Sigmoid colon (tissue), 7 donors: Measurements from ENCODE around the gene SLC30A3. TPM values are rescaled to one million over a fixed set of nuclear protein-coding genes. Genes with fewer than 3 reads are reported as not detected.

ENCODE experiments used
- DNase-seq: peaks from one replicate; pipeline ENCODE4 v3.0.0-alpha.2; 2019
- H3K27ac ChIP-seq, 4 donors: fragments of 200-600 bp; sonication (generic); one replicate each; pipeline ENCODE4 v1.5.1; 2016 to 2019; ENCODE audit warnings: mild to moderate bottlenecking in 1 of 4
- H3K27me3 ChIP-seq, 3 donors: fragments of 200-600 bp; sonication (generic); one replicate each; pipeline ENCODE4 v1.5.1; 2019; ENCODE audit warnings: mild to moderate bottlenecking in 1 of 3
- H3K36me3 ChIP-seq, 4 donors: fragments of 200-600 bp; sonication (generic); one replicate each; pipeline ENCODE4 v1.5.1; 2016 to 2019
- H3K4me1 ChIP-seq, 4 donors: fragments of 200-600 bp; sonication (generic); one replicate each; pipeline ENCODE4 v1.5.1; 2017 to 2019
- H3K4me3 ChIP-seq, 4 donors: fragments of 200-600 bp; sonication (generic); one replicate each; pipeline ENCODE4 v1.5.1; 2017 to 2019; ENCODE audit warnings: mild to moderate bottlenecking in 2 of 4, moderate library complexity in 1 of 4
- H3K9me3 ChIP-seq, 4 donors: fragments of 200-600 bp in 3 of 4; sonication (generic) in 3 of 4; one replicate each; pipeline versions ENCODE4 v1.5.1 to v1.6.1; 2013 to 2019
- CTCF ChIP-seq, 4 experiments: fragments of 450-650 bp in 3 of 4; fragments of 200-600 bp in 1 of 4; IDR thresholded peaks; one replicate each; pipeline ENCODE4 v1.5.1; 2016 to 2019; ENCODE audit warnings: antibody characterized with exemption in 4 of 4, mild to moderate bottlenecking in 3 of 4, moderate library complexity in 2 of 4
- EP300 ChIP-seq, 4 donors: sonication (generic); formaldehyde crosslinking; IDR thresholded peaks; one replicate each; pipeline ENCODE4 v1.6.1; 2017; ENCODE audit warnings: antibody characterized with exemption in 4 of 4
- POLR2A ChIP-seq, 2 donors: fragments of 450-650 bp; IDR thresholded peaks; one replicate each; pipeline ENCODE4 v1.6.1; 2016; ENCODE audit warnings: antibody characterized with exemption in 2 of 2, mild to moderate bottlenecking in 2 of 2, moderate library complexity in 2 of 2
- POLR2AphosphoS5 ChIP-seq, 4 donors: sonication (generic); formaldehyde crosslinking; IDR thresholded peaks; one replicate each; pipeline ENCODE4 v1.6.1; 2017; ENCODE audit warnings: antibody characterized with exemption in 4 of 4
- WGBS, 2 donors: extraction: QIAGEN DNeasy Blood & Tissue Kit; methylation state at CpG; one replicate each; pipeline ENCODE4 v1.1.7; 2013; 5-methylcytosine and 5-hydroxymethylcytosine counted together
- intact Hi-C: fragments of 100-400 bp; cut with DNase I; formaldehyde crosslinking; loops from one replicate; pipeline ENCODE4 v1.15.1; 2023
- polyA plus RNA-seq, 3 donors: library from polyadenylated mRNA; stranded (reverse); fragments of 200-250 nt; gene quantifications; one replicate each; pipeline ENCODE4 v1.2.3, GENCODE V29; 2013
- total RNA-seq, 4 donors: library from RNA; depleted of rRNA; stranded (reverse); fragments of >200 nt; gene quantifications; one replicate each; pipeline ENCODE4 v1.1.0, GENCODE V29; 2016
- donor health status: healthy with polysubstance abuse.
- donor health status: Bipolar disorder and iron deficiency.
- donor health status: healthy.

SLC30A3 gene
- total and polyA plus RNA-seq, 7 donors: 0.10 to 1.1 (median 0.60) TPM; not detected in 2

- 92 to 94% methylated on average over 1 of the region's 1 CpG for WGBS, 2 donors
- Histone ChIP-seq H3K4me3 (no peak overlapping the region), H3K9me3 (no peaks in the 10 kb centered on the region), H3K36me3 (no peaks in the 10 kb centered on the region), H3K27me3 (peaks cover 0 to 23% (median 4%) of the 10 kb centered on the region in 3 donors), H3K27ac (no peak overlapping the region), H3K4me1 (peaks cover 0 to 3% (median 0%) of the 10 kb centered on the region in 4 donors)
- no peak for DNase-seq
- TF ChIP-seq EP300 (IDR thresholded peaks at IDR 0.05): no peak
- TF ChIP-seq POLR2AphosphoS5 (IDR thresholded peaks at IDR 0.05): no peak
- no peak for TF ChIP-seq CTCF (IDR thresholded peaks at IDR 0.05)
- TF ChIP-seq POLR2A (IDR thresholded peaks at IDR 0.05): no peak
- intact Hi-C loops: loop anchor here (5.0 kb wide), 1 partner anchor 323 kb away; no protein-coding TSS in a partner anchor
Observed at GRCh38 chr2:27284996-27285395, 22.1 kb upstream of the SLC30A3 start.

- H3K4me1 ChIP-seq: no peaks in the 10 kb centered on the region
- intact Hi-C loops: loop anchor here (5.0 kb wide), 1 partner anchor 321 kb away; no protein-coding TSS in a partner anchor
- no peaks in the 10 kb centered on the region for H3K9me3 ChIP-seq
- DNase-seq: no peak
- H3K4me3 ChIP-seq: no peak overlapping the region
- peaks cover 0 to 29% (median 4%) of the 10 kb centered on the region in 3 donors for H3K27me3 ChIP-seq
- TF ChIP-seq EP300 (IDR thresholded peaks at IDR 0.05) (no peak), POLR2A (IDR thresholded peaks at IDR 0.05) (no peak), POLR2AphosphoS5 (IDR thresholded peaks at IDR 0.05) (no peak), CTCF (IDR thresholded peaks at IDR 0.05) (no peak)
- WGBS, 2 donors: 28 to 71% methylated on average over 5 of the region's 5 CpGs
- H3K27ac ChIP-seq: no peak overlapping the region
- H3K36me3 ChIP-seq: no peaks in the 10 kb centered on the region
Observed at GRCh38 chr2:27282892-27283291, 20.0 kb upstream of the SLC30A3 start.

GRCh38 chr2:27281855-27282559 is 19.2 kb upstream of the SLC30A3 start, which contains the start of gene TRIM54:
TSS of gene TRIM54 (plus strand) at chr2:27282429. CDS start at chr2:27282732, 303 bp downstream.
- WGBS, 2 donors: 75 to 80% methylated on average over 5 of the region's 5 CpGs
- Histone ChIP-seq H3K27ac (no peak within 1 kb of the TSS), H3K27me3 (peaks cover 0 to 35% (median 4%) of the 10 kb centered on the region in 3 donors), H3K36me3 (no peaks in the 10 kb centered on the region), H3K4me3 (no peak within 1 kb of the TSS), H3K9me3 (no peaks in the 10 kb centered on the region), H3K4me1 (no peaks in the 10 kb centered on the region)
- TF ChIP-seq CTCF (IDR thresholded peaks at IDR 0.05): no peak
- no peak for TF ChIP-seq POLR2A (IDR thresholded peaks at IDR 0.05)
- TF ChIP-seq POLR2AphosphoS5 (IDR thresholded peaks at IDR 0.05): no peak
- TF ChIP-seq EP300 (IDR thresholded peaks at IDR 0.05): no peak
- no peak for DNase-seq
- intact Hi-C loops: loop anchor here (5.0 kb wide), 1 partner anchor 320 kb away; no protein-coding TSS in a partner anchor

DNA sequence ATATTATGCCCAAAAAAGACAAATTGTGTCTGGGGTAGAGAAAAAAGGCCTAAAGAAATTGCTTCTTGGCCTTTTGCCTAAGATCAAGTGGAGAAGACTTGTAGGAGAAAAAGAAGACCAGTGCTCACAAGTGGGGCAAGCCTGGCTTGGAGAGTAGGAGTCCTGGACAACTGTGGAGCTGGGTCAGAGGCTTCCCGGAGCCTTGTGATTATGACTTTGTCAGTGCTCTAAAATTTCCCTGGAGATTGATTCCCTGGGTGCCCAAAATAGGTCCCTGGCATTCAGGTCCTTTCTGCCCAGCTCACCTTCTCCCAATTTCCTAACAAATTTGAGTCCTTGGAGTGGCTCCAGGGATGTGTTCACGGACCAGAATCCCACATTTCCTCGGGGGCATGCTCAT is 18.6 kb upstream of the SLC30A3 start:
- WGBS, 2 donors: 71 to 77% methylated on average over 3 of the region's 3 CpGs

More for the DNA sequence above, 18.6 kb upstream of the SLC30A3 start:
- H3K27ac ChIP-seq: no peak overlapping the region
- H3K9me3 ChIP-seq: no peaks in the 10 kb centered on the region
- H3K4me3 ChIP-seq: no peak overlapping the region
- no peaks in the 10 kb centered on the region for H3K4me1 ChIP-seq
- H3K27me3 ChIP-seq: peaks cover 0 to 39% (median 4%) of the 10 kb centered on the region in 3 donors
- DNase-seq: no peak
- intact Hi-C loops: loop anchor here (5.0 kb wide), 1 partner anchor 319 kb away; no protein-coding TSS in a partner anchor
- TF ChIP-seq EP300 (IDR thresholded peaks at IDR 0.05) (no peak), POLR2A (IDR thresholded peaks at IDR 0.05) (no peak), CTCF (IDR thresholded peaks at IDR 0.05) (no peak), POLR2AphosphoS5 (IDR thresholded peaks at IDR 0.05) (no peak)
- H3K36me3 ChIP-seq: no peaks in the 10 kb centered on the region
